ENCODE data around the gene MXRA8.

MXRA8 gene

GRCh38 chr1:1307261-1307922 lies 51.0 kb downstream of the MXRA8 start:
- DNase-seq (ENCODE audit: low read depth in 2 of 2) = no peak

- no peak for DNase-seq (ENCODE audit: low read depth in 2 of 2)
These were observed 51.6 kb downstream of the MXRA8 start for GRCh38 chr1:1306661-1307260.

- no peak for DNase-seq (ENCODE audit: low read depth in 2 of 2)
These were observed 52.2 kb downstream of the MXRA8 start for GRCh38 chr1:1306070-1306660.

GRCh38 chr1:1305300-1306069 lies 52.9 kb downstream of the MXRA8 start:
- DNase-seq (ENCODE audit: low read depth in 2 of 2) = peak in 1 of 2 donors; percentile 45

GRCh38 chr1:1304331-1305299 lies 53.7 kb downstream of the MXRA8 start:
- no peak for DNase-seq (ENCODE audit: low read depth in 2 of 2)

GRCh38 chr1:1303736-1304135 lies 54.6 kb downstream of the MXRA8 start:
- no peak for DNase-seq (ENCODE audit: low read depth in 2 of 2)

- DNase-seq (ENCODE audit: low read depth in 2 of 2) = no peak
These were observed 55.3 kb downstream of the MXRA8 start for GRCh38 chr1:1302951-1303509.
